HG03139 (cell line): ENCODE results near the gene PTPRC.

Experiments used
- ATAC-seq: cut with Tn5 transposase; IDR thresholded peaks from one replicate; pipeline ENCODE4 v1.9.1; 2021; ENCODE audit not compliant: unreplicated experiment

Gene PTPRC

DNA sequence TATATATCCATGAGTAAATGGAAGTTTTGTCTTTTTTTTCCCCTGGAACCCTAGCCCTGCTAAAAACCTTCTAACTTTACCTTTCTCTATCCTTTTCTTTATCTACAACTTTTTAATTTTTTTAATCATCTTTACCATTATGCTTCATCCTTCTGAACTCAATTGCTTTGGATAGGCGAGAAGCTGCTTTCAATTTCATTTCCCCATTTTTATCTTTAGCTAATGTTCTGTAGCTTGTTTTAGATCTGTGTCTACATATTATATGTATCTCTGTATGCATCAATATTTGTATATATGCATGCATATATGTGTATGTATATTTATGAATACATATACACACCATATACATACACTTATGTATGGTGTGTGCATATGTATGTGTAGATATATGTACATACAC lies 57.4 kb downstream of the PTPRC start:
- no peak for ATAC-seq

DNA sequence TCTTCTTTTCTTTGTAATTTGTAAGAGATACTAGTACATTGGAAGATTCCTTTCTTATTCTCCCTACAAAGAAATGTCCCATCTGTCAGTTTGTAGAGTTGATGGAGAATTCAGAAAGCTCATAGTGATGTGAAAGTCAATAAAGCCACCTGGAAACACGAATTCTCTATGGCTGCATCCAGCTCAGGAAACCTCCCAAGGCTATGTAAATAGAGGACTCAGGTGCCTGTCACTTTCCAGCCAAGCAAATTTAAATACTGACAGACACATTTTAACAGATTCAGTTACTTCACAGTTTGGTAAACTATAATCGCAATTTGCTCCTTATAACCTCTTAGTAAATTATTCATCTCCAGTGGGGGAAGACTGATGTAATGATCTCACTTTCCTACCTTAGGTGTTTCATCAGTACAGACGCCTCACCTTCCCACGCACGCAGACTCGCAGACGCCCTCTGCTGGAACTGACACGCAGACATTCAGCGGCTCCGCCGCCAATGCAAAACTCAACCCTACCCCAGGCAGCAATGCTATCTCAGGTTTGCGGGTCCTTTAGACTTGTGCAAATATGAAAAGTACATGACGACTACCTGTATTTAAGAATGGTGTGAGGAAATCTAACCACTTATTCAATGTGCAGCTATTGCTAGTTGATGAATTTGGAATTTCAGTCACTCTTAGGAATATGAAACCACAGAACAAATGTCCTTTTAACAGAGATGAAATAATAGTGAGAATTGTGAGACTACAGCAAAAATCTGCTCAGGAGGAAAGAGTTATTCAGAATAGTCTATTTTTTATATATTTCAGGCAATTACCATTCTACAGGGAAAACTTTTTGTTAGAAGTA lies 60.6 kb downstream of the PTPRC start:
- no peak for ATAC-seq

DNA sequence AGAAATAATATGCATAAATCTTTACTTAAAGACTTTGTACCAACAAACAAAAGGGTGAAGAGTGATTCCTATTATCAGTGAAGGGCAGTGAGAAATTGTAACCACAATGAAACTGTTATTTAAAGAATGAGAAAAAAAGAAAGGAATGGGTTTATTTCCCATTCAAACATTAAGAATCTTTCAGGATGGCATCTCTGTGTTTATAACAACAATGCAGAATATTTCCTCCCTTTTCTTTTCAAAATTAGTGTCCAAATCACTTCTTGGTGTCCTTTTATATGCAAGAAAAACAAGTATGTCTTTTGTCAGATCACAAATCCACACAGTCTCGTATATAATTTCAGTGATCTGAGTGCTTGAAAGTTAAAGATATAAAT lies 61.2 kb downstream of the PTPRC start:
- no peak for ATAC-seq

DNA sequence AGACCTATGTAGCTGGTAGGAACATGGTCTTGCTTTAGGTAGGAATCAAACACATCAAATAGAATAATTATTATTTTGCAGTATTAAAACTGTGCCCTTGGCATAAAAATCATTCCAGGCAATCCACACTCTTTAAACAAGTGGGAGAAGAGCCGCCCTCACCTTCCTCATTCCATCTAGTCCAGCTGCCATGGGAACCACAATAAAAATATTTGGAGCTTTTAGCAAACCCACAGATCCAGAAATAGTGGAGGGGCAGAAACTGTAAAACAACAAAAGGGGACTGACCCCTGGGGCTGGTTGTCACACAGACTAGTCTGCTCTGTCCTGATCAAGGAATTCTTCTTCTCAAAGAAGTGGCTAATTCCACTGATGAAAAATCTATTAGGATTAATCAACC lies 61.6 kb downstream of the PTPRC start:
- no peak for ATAC-seq

DNA sequence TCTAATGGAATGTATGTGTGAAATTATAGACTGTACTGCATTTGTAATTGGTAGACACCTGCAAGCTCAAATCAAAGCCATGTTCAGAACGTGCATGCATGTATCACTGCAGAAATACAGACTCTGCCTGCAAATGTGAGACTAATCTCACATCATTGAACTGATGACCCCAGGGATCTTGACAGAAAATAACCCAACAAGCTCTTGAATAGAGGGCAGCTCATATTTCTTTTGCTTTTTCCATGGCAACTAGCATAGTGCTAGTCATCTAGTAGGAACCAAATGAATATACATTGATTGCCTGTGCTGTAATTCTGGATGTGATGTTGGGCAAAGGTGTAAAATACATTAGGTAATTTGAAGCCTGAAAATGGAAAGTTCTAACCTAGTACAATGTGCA lies 62.4 kb downstream of the PTPRC start:
- no peak for ATAC-seq

DNA sequence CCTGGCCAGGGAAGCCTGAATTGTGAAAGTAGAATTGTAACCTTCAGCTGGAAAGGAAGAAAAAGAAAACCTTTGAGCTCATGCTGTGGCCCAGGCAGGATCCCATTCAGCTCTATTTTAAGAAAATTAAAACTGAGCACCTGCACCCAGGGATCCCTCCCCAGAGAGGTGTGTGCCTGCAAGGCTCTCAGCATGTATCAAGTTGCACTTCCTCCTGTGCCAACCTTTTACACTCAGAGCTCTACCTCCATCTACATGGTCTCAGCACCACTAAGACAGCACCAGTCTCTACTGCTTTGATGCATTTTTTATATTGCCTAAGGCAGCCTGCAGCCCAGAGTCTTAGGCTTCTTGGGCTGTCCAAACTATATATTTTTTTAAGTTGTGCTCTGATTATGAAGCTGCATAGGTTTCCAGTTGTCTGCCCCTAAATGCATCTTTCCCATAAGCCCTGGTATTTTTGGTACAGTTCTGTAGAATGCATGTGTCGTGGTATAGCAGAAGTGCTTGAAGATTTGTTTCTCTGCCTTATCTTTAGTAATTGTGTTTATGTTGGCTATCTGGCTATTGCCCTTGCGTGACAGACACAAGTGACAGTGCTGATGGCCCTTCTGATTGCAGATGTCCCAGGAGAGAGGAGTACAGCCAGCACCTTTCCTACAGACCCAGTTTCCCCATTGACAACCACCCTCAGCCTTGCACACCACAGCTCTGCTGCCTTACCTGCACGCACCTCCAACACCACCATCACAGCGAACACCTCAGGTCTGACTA lies 63.1 kb downstream of the PTPRC start:
- ATAC-seq = no peak

DNA sequence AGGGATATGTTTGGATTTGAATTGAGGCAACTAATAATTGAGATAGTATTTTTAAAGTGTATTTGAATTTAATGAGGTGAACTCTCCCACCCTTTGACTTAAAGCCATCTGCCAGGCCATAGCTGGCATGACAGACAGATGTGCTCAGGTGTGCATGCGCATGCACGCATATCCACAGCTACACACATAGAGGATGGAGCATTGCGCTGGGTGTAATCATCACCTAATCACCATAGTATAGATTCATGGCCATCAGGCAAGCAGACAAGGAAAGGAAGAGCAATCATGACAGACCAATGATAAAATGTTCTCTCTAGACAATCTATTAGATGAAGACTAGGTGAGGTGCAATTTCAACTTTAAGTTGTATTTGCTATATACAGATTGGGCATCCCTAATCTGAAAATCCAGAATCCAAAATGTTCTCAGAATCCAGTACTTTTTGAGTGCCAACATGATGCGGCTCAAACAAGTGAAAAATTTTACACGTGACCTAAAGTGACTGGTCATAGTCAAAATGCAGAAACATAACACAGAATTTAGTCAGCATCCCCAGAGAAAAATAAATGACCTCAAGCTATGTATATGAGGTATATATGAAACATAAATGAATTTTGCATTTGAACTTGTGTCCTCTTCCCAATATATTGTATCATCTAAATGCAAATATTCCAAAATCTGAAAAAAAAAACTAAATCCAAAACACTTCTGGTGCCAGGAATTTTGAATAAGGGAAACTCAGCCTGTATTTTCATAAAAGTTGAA lies 70.1 kb downstream of the PTPRC start:
- ATAC-seq = no peak

DNA sequence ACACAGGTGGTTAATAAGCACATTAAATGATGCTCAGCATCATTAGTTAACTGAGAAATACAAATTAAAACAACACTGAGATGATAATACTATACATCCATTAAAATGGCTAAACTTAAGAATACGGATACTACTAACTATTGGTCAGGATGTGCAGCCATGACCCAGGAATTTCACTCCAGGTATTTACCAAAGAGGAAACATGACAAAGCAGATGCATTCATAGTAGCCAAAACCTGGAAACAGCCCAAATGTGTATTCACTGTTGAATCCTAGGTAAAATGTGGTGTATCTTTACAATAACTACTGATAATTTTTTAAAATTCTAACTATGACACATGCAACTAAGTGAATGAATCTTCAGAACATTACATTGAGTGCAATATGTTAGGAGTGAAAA lies 73.0 kb downstream of the PTPRC start:
- no peak for ATAC-seq

DNA sequence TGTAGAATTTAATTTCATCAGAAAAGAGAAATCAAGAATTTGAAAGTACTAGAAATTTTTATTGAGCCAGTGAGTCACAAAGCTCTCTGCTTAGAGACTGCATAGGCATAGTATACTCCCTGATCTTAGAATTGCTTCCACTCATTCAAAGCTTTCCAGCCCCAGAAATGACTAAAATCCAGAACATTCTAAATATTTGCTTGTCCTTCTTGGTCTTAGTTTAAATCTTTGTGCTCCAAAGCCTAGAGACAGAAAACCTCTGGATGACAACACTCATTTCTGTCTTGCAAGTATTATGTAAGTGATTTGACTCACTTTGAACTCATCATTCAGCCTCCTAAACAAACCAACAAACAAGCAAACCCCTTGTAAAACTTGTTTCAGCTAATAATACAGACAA lies 74.2 kb downstream of the PTPRC start:
- ATAC-seq = no peak

DNA sequence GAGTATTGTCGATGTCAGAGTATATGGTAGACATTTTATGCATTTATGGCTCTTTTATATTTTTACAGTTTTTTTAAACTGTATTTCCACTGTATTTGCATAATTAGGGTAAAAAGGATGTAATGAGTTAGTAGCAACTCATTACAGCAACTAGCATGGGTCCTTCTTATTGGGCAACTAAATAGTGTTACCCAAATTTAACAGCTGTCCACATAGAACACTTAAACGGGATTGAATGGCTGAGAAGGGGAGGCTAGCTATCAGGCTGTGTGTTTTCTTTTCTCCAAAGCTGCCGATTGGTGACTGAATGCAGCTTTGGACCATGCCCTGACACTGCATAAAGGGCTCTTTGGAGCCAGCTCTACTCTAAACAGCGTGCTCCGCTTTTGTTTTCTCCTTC lies 75.4 kb downstream of the PTPRC start:
- ATAC-seq = no peak

DNA sequence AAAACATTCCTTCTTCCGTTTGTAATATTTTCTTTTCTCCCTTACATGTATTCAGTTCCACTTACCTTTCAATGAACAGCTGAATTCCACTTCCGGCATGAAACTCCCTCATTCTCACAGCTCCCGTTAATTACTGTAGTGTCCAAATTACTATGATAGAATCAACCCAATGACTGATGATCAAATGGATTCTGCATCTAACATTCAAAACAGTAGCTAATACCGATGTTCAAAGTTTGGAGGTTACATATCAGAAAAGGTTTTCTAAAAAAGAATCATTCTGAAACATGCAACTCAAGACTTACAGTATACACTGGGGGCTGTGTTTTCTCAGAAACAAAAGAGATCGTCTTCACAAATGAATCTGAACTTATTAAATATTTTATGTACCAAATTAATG lies 77.2 kb downstream of the PTPRC start:
- no peak for ATAC-seq

DNA sequence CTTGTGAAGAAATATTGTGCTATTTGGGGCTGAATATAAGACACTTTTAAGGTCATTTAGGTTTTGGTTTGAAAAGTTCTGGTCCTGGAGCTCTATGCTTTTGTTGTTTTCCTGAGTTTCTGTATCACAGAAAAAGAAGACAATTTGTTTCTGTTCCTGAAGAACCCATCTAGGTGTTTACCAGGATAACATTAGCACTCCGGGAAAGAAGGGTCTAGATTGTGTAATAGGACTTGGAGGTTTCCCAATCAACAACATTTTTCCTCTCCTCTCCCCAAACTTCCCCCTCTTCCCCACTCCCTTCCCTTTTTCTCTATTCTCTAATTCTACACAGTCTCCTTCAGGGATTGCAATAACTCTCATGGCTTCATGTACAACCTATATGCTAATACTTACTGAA lies 78.7 kb downstream of the PTPRC start:
- no peak for ATAC-seq

DNA sequence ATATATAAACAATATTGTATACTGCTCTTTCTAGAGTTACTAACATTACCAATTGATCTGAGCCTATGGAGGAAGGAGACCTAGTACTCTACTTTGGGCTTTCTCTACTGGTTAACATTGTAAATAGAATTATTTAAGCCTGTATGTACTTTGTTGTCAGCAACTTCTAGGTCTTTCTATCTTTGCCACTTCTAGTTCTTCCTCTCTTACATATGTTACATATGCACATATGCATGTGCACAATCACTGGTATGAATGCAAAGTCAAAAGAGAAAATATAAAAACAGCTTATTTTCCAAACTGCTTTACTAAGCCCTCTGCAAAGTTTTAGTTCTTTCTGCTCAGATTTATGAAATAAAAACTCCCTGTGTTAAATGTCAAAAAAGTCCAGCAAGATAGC lies 84.3 kb downstream of the PTPRC start:
- ATAC-seq = no peak

DNA sequence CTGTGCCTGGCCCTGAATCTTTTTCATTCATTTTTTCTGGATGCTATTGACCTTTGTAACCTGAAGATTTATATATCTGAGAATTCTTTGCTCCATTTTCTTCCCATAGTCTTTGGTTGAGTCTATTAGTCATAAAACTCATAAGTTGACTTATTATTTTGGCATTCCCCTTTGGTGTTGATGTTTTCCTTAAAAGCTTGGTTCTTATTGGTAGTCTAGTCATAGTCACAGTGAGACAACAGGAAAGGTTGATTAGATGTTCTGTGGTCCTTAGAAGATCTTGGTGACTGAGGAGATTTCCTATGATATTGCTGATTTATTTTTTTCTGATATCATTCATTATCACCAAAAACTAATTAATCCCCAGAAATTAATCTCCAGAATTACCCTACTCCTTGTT lies 86.2 kb downstream of the PTPRC start:
- ATAC-seq = no peak

DNA sequence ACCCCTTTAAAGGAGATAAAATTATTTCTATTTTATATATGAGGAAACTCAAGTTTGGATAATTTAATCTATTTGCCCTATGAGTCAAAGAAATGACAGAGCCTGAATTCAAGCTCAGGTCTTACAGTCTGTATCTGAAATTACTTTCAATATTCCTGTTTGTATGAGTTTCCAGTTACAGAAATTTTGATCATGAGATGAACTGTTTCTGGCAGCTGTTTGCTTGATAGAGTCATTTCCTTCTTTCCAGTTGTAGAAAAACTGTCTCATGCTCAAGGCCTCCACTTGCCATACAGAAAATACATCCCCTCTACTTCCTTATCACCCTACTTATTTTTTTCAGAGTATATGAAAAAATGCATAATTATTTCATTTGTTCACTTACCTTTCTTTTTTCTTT lies 87.6 kb downstream of the PTPRC start:
- no peak for ATAC-seq

DNA sequence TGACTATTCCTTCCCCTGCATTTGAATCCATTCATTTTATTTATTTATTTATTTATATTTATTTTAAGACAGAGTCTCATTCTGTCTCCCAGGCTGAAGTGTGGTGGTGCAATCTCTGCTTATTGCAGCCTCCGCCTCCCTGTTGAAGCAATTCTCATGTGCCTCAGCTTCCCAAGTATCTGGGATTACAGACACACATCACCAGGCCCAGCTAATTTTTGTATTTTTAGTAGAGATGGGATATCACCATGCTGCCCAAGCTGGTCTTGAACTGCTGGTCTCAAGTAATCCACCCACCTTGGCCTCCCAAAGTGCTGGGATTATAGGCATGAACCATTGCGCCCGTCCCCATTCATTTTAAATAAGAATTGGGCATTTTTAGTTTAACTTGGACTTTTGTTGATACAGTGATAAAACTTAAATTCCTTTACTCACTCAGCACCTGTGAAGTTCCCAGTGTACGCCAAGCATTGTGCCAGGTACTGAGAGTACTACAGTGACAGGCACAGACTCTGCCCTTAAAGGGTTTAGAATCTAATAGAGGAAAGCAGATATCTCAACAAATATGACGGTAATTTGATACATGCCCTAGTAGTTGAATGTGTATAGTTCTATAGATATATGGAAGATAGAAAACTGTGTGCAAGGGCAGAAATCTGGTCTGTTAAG lies 90.5 kb downstream of the PTPRC start:
- no peak for ATAC-seq

DNA sequence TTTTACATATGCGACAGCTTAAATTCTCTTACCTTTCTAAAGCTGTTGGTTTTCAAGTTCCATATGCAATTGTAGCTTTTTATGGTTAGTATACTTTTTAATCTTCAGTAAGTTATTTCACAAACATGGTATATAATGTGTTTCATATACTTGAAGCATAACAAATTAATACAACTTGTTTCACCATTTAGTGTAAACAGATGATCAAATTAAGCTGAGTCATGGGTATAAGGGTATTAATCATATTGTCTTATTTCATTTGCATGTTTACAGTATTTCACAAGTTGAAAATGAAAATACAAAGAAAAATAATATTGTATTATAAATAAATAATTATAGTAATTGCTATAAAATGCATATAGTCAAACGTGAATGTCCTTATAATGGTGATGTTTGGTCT lies 92.1 kb downstream of the PTPRC start:
- ATAC-seq = no peak

DNA sequence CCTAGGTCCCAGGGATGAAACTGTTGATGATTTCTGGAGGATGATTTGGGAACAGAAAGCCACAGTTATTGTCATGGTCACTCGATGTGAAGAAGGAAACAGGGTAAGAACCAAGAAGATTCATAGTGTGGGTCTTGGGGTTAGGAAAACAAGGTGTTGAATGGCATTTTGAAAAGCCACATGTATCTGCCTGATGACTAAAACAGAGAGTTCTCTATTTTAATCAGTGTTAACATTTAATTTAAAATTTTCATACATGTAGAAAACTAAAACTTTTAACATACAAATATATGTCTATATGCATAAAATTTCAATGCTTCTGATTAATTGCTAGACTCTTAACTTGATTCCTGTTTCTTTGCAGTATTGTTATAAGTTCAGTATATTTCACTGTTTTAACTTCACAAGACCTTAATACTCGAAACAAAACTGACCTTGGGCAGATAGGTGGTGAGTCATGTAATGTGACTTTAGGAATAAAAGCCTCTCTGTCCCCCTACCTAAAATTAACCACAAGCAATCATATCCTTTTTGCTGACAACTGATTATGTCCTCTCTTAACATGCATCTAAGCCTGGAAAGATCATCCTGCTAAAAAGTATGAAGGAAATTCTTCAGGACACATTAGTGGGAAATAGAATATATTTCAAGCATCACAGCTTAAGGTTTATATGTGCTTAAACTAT lies 95.6 kb downstream of the PTPRC start:
- ATAC-seq = peak; percentile 87

DNA sequence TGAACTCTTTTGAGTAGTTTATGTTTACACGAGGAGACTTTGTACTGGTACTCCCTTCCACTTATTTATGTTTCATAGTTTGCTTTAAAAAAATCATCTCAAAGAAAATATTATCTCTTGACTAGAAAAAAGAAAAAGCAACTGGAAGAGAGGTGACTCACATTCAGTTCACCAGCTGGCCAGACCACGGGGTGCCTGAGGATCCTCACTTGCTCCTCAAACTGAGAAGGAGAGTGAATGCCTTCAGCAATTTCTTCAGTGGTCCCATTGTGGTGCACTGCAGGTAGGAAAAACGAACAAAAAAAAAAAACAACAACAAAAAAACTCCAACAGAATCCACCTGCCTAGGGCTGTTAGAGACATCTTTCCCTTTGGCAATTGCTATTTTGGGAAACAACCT lies 102.9 kb downstream of the PTPRC start:
- no peak for ATAC-seq

DNA sequence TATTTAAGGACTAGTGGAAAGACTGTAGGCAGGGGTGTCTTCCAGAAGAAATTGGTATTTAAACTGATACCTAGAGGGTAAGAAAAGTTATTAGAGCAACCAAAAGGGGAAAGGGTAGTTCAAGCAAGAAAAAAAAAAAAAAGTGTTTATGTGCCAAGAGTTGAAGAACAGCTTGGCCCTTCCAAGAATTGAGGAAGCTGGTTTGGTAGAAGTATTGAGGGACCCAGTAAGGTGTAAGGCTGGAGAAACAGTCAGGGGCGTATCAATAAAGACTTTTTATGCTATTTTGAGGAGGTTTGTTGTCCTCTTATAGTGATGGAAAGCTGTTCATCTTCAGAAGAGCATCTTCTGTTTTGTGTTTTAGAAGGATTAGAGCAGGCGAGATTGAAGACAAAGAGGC lies 108.3 kb downstream of the PTPRC start:
- no peak for ATAC-seq

DNA sequence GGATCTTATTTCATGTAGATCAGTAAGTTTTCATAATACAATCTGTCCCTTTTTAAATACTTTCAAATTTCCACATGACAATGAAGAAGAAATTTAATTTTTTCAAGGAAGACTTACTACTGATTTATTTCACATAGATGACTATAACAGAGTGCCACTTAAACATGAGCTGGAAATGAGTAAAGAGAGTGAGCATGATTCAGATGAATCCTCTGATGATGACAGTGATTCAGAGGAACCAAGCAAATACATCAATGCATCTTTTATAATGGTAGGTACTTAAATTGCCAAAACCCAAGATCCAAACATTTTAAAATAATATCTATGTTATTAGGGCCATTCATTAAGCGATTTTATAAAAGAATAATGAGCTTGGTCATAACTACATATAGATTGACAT lies 110.4 kb downstream of the PTPRC start:
- no peak for ATAC-seq
